Dendritic cell treated with granulocyte-macrophage colony-stimulating factor and Interleukin-4, amounts not matched to agents 40 ng/mL and 50 ng/mL, for 4 days (primary cell): ENCODE data around the gene BANP.
"Not testable (repeated sequence)": the region's sequence is repeated elsewhere in the genome, so short reads cannot be mapped to it uniquely, and the experiment has no call there.

Experiments
- H3K27ac Mint-ChIP-seq: one replicate; pipeline ENCODE4 v1.8.0; 2022; ENCODE audit warnings: mild to moderate bottlenecking, mixed read lengths
- H3K27me3 Mint-ChIP-seq: one replicate; pipeline ENCODE4 v1.8.0; 2022; ENCODE audit warnings: mild to moderate bottlenecking, mixed read lengths
- H3K36me3 Mint-ChIP-seq: one replicate; pipeline ENCODE4 v1.8.0; 2022; ENCODE audit warnings: low read depth, mixed read lengths
- H3K4me1 Mint-ChIP-seq: one replicate; pipeline ENCODE4 v1.8.0; 2022; ENCODE audit warnings: low read depth, mixed read lengths
- H3K4me3 Mint-ChIP-seq: one replicate; pipeline ENCODE4 v1.8.0; 2022; ENCODE audit warnings: mild to moderate bottlenecking, moderate library complexity, mixed read lengths
- H3K9me3 Mint-ChIP-seq: one replicate; pipeline ENCODE4 v1.8.0; 2022; ENCODE audit warnings: mixed read lengths
- intact Hi-C: fragments of 100-400 bp; cut with micrococcal nuclease; formaldehyde crosslinking; loops from one replicate; pipeline ENCODE4 v1.15.0; 2022

The BANP gene

GRCh38 chr16:87919681-87919994, 31.6 kb upstream of the BANP start:
- no peaks in the 10 kb centered on the region for H3K9me3 Mint-ChIP-seq
- peaks cover 25% of the 10 kb centered on the region for H3K27me3 Mint-ChIP-seq
- H3K27ac Mint-ChIP-seq, result no peak overlapping the region
- H3K36me3 Mint-ChIP-seq, result no peaks in the 10 kb centered on the region
- no peak overlapping the region for H3K4me3 Mint-ChIP-seq
- peaks cover 24% of the 10 kb centered on the region for H3K4me1 Mint-ChIP-seq
- intact Hi-C loops, result no loop called here

GRCh38 chr16:87921236-87921773, 29.9 kb upstream of the BANP start:
- intact Hi-C loops, result no loop called here
- Mint-ChIP-seq H3K9me3 (no peaks in the 10 kb centered on the region), H3K4me1 (peaks cover 41% of the 10 kb centered on the region), H3K27me3 (peaks cover 31% of the 10 kb centered on the region), H3K27ac (no peak overlapping the region), H3K4me3 (no peak overlapping the region), H3K36me3 (no peaks in the 10 kb centered on the region)

GRCh38 chr16:87922250-87922871, 28.9 kb upstream of the BANP start:
- no peaks in the 10 kb centered on the region for H3K36me3 Mint-ChIP-seq
- H3K27ac Mint-ChIP-seq, result no peak overlapping the region
- H3K27me3 Mint-ChIP-seq, result peaks cover 41% of the 10 kb centered on the region
- H3K4me1 Mint-ChIP-seq, result peaks cover 47% of the 10 kb centered on the region
- intact Hi-C loops, result no loop called here
- H3K9me3 Mint-ChIP-seq, result no peaks in the 10 kb centered on the region
- H3K4me3 Mint-ChIP-seq, result no peak overlapping the region

- Mint-ChIP-seq H3K4me1 (peaks cover 29% of the 10 kb centered on the region), H3K27me3 (peaks cover 41% of the 10 kb centered on the region), H3K9me3 (no peaks in the 10 kb centered on the region), H3K27ac (no peak overlapping the region), H3K4me3 (no peak overlapping the region), H3K36me3 (no peaks in the 10 kb centered on the region)
- intact Hi-C loops, result no loop called here
Measured at GRCh38 chr16:87924041-87924810, 27.0 kb upstream of the BANP start.

GRCh38 chr16:87924811-87925670, 26.2 kb upstream of the BANP start:
- Mint-ChIP-seq H3K4me1 (peaks cover 28% of the 10 kb centered on the region), H3K9me3 (no peaks in the 10 kb centered on the region), H3K27me3 (peaks cover 41% of the 10 kb centered on the region), H3K4me3 (no peak overlapping the region), H3K36me3 (no peaks in the 10 kb centered on the region), H3K27ac (no peak overlapping the region)
- intact Hi-C loops, result no loop called here

GRCh38 chr16:87926246-87927194, 24.7 kb upstream of the BANP start:
- H3K27me3 Mint-ChIP-seq, result peaks cover 42% of the 10 kb centered on the region
- no peaks in the 10 kb centered on the region for H3K36me3 Mint-ChIP-seq
- peak overlapping the region; percentile 46 for H3K27ac Mint-ChIP-seq
- H3K4me1 Mint-ChIP-seq, result peaks cover 28% of the 10 kb centered on the region
- H3K4me3 Mint-ChIP-seq, result no peak overlapping the region
- intact Hi-C loops, result no loop called here
- H3K9me3 Mint-ChIP-seq, result no peaks in the 10 kb centered on the region

GRCh38 chr16:87927195-87927562, 24.1 kb upstream of the BANP start:
- no peaks in the 10 kb centered on the region for H3K36me3 Mint-ChIP-seq
- intact Hi-C loops, result no loop called here
- H3K4me3 Mint-ChIP-seq, result no peak overlapping the region
- no peaks in the 10 kb centered on the region for H3K9me3 Mint-ChIP-seq
- peaks cover 46% of the 10 kb centered on the region for H3K27me3 Mint-ChIP-seq
- H3K4me1 Mint-ChIP-seq, result peaks cover 28% of the 10 kb centered on the region
- H3K27ac Mint-ChIP-seq, result peak overlapping the region; percentile 46

GRCh38 chr16:87929986-87930385, 21.2 kb upstream of the BANP start:
- no peak overlapping the region for H3K27ac Mint-ChIP-seq
- H3K4me3 Mint-ChIP-seq, result no peak overlapping the region
- no peaks in the 10 kb centered on the region for H3K9me3 Mint-ChIP-seq
- H3K27me3 Mint-ChIP-seq, result peaks cover 41% of the 10 kb centered on the region
- peaks cover 26% of the 10 kb centered on the region for H3K4me1 Mint-ChIP-seq
- intact Hi-C loops, result no loop called here
- no peaks in the 10 kb centered on the region for H3K36me3 Mint-ChIP-seq

GRCh38 chr16:87930456-87930855, 20.8 kb upstream of the BANP start:
- intact Hi-C loops, result no loop called here
- Mint-ChIP-seq H3K27me3 (peaks cover 38% of the 10 kb centered on the region), H3K4me3 (no peak overlapping the region), H3K27ac (no peak overlapping the region), H3K4me1 (peaks cover 26% of the 10 kb centered on the region), H3K36me3 (no peaks in the 10 kb centered on the region), H3K9me3 (no peaks in the 10 kb centered on the region)

- no peak overlapping the region for H3K27ac Mint-ChIP-seq
- no peak overlapping the region for H3K4me3 Mint-ChIP-seq
- intact Hi-C loops, result no loop called here
- H3K27me3 Mint-ChIP-seq, result peaks cover 37% of the 10 kb centered on the region
- peaks cover 15% of the 10 kb centered on the region for H3K4me1 Mint-ChIP-seq
- H3K36me3 Mint-ChIP-seq, result no peaks in the 10 kb centered on the region
- no peaks in the 10 kb centered on the region for H3K9me3 Mint-ChIP-seq
Measured at GRCh38 chr16:87931504-87931903, 19.7 kb upstream of the BANP start.

GRCh38 chr16:87932475-87933139, 18.6 kb upstream of the BANP start:
- H3K4me3 Mint-ChIP-seq, H3K36me3 Mint-ChIP-seq, H3K27ac Mint-ChIP-seq, intact Hi-C loops, H3K4me1 Mint-ChIP-seq, H3K9me3 Mint-ChIP-seq: not testable (repeated sequence)
- H3K27me3 Mint-ChIP-seq, result peaks cover 29% of the 10 kb centered on the region

- Mint-ChIP-seq H3K4me1 (peaks cover 6% of the 10 kb centered on the region), H3K9me3 (no peaks in the 10 kb centered on the region), H3K36me3 (no peaks in the 10 kb centered on the region), H3K27ac (no peak overlapping the region), H3K27me3 (peaks cover 25% of the 10 kb centered on the region), H3K4me3 (no peak overlapping the region)
- intact Hi-C loops, result no loop called here
Measured at GRCh38 chr16:87933140-87933495, 18.1 kb upstream of the BANP start.
